ENCODE measurements around the gene TPH2.

GRCh38 chr12:72017054-72017651, 78.5 kb downstream of the TPH2 start:
- TF ChIP-seq CTCF (IDR thresholded peaks at IDR 0.05) (peak; percentile 59 to 74 (median 70)), POLR2A (IDR thresholded peaks at IDR 0.05) (no peak)
